ENCODE data around the gene C19orf44.

C19orf44 gene

GRCh38 chr19:16535381-16535780 lies 39.2 kb downstream of the C19orf44 start:
- Histone ChIP-seq H3K4me3 (ENCODE audit: low read length) (no peak overlapping the region), H3K9me3 (ENCODE audit: insufficient read depth, low read length) (no peaks in the 10 kb centered on the region), H3K9ac (ENCODE audit: low read length) (no peak overlapping the region), H2AFZ (ENCODE audit: low read depth, low read length) (no peak overlapping the region), H3K36me3 (replicated peaks; ENCODE audit: low read depth, low read length) (peaks cover 82% of the 10 kb centered on the region), H3K79me2 (ENCODE audit: low read length) (peaks cover 56% of the 10 kb centered on the region), H3K4me2 (ENCODE audit: low read length) (no peak overlapping the region), H3K27ac (ENCODE audit: low read length) (no peak overlapping the region), H3K4me1 (ENCODE audit: low read length) (no peaks in the 10 kb centered on the region), H3K27me3 (ENCODE audit: low read depth, low read length) (no peaks in the 10 kb centered on the region), H4K20me1 (ENCODE audit: insufficient read depth, low read length) (peaks cover 36% of the 10 kb centered on the region)
- TF ChIP-seq EZH2phosphoT487 (IDR thresholded peaks at IDR 0.05; ENCODE audit: low read depth) (no peak), CTCF (IDR thresholded peaks at IDR 0.05; ENCODE audit: low read depth, low read length) (no peak)

- Histone ChIP-seq H3K9me3 (ENCODE audit: insufficient read depth, low read length) (no peaks in the 10 kb centered on the region), H3K79me2 (ENCODE audit: low read length) (peaks cover 64% of the 10 kb centered on the region), H3K4me1 (ENCODE audit: low read length) (peaks cover 5% of the 10 kb centered on the region), H3K4me3 (ENCODE audit: low read length) (no peak overlapping the region), H4K20me1 (ENCODE audit: insufficient read depth, low read length) (peaks cover 42% of the 10 kb centered on the region), H3K36me3 (replicated peaks; ENCODE audit: low read depth, low read length) (peaks cover 79% of the 10 kb centered on the region), H3K27me3 (ENCODE audit: low read depth, low read length) (no peaks in the 10 kb centered on the region), H3K9ac (ENCODE audit: low read length) (no peak overlapping the region), H3K27ac (ENCODE audit: low read length) (no peak overlapping the region), H2AFZ (ENCODE audit: low read depth, low read length) (no peak overlapping the region), H3K4me2 (ENCODE audit: low read length) (no peak overlapping the region)
- TF ChIP-seq CTCF (IDR thresholded peaks at IDR 0.05; ENCODE audit: low read depth, low read length) (no peak), EZH2phosphoT487 (IDR thresholded peaks at IDR 0.05; ENCODE audit: low read depth) (no peak)
Measured at GRCh38 chr19:16536130-16536529, 39.9 kb downstream of the C19orf44 start.

GRCh38 chr19:16537111-16537510 lies 40.9 kb downstream of the C19orf44 start:
- Histone ChIP-seq H3K4me3 (ENCODE audit: low read length) (no peak overlapping the region), H3K4me2 (ENCODE audit: low read length) (no peak overlapping the region), H3K9ac (ENCODE audit: low read length) (no peak overlapping the region), H3K36me3 (replicated peaks; ENCODE audit: low read depth, low read length) (peaks cover 74% of the 10 kb centered on the region), H3K79me2 (ENCODE audit: low read length) (peaks cover 74% of the 10 kb centered on the region), H3K27ac (ENCODE audit: low read length) (no peak overlapping the region), H4K20me1 (ENCODE audit: insufficient read depth, low read length) (peaks cover 50% of the 10 kb centered on the region), H2AFZ (ENCODE audit: low read depth, low read length) (no peak overlapping the region), H3K4me1 (ENCODE audit: low read length) (peaks cover 8% of the 10 kb centered on the region), H3K27me3 (ENCODE audit: low read depth, low read length) (no peaks in the 10 kb centered on the region), H3K9me3 (ENCODE audit: insufficient read depth, low read length) (no peaks in the 10 kb centered on the region)
- TF ChIP-seq CTCF (IDR thresholded peaks at IDR 0.05; ENCODE audit: low read depth, low read length) (no peak), EZH2phosphoT487 (IDR thresholded peaks at IDR 0.05; ENCODE audit: low read depth) (no peak)

- Histone ChIP-seq H3K9ac (ENCODE audit: low read length) (peak overlapping the region; percentile 84), H3K4me3 (ENCODE audit: low read length) (peak overlapping the region; percentile 96), H3K27me3 (ENCODE audit: low read depth, low read length) (no peaks in the 10 kb centered on the region), H3K27ac (ENCODE audit: low read length) (no peak overlapping the region), H3K9me3 (ENCODE audit: insufficient read depth, low read length) (no peaks in the 10 kb centered on the region), H4K20me1 (ENCODE audit: insufficient read depth, low read length) (peaks cover 42% of the 10 kb centered on the region), H3K36me3 (replicated peaks; ENCODE audit: low read depth, low read length) (peaks cover 47% of the 10 kb centered on the region), H3K4me1 (ENCODE audit: low read length) (peaks cover 16% of the 10 kb centered on the region), H2AFZ (ENCODE audit: low read depth, low read length) (no peak overlapping the region), H3K79me2 (ENCODE audit: low read length) (peaks cover 88% of the 10 kb centered on the region), H3K4me2 (ENCODE audit: low read length) (peak overlapping the region; percentile 85)
- TF ChIP-seq EZH2phosphoT487 (IDR thresholded peaks at IDR 0.05; ENCODE audit: low read depth) (no peak), CTCF (IDR thresholded peaks at IDR 0.05; ENCODE audit: low read depth, low read length) (no peak)
Measured at GRCh38 chr19:16540948-16541347, 44.8 kb downstream of the C19orf44 start.

Data from OCI-LY3 (cell line).